Heart left ventricle (tissue), 16 donors: Measurements from ENCODE around the gene CWF19L1. TPM values are rescaled to one million over a fixed set of nuclear protein-coding genes. Genes with fewer than 3 reads are reported as not detected.
A peak's percentile ranks its signal among the peaks of the same experiment; 100 is the strongest.

Experiments used
- ATAC-seq, 4 donors: fragments of 200-7000 bp; cut with Tn5 transposase; one replicate each; pipeline ENCODE4 v1.9.1; 2020 to 2022; ENCODE audit warnings: moderate library complexity in 4 of 4, mild to moderate bottlenecking in 3 of 4, moderate number of reproducible peaks in 1 of 4
- DNase-seq, 5 donors: peaks; one replicate each; pipeline ENCODE4 v3.0.0-alpha.2; 2020
- H3K27ac ChIP-seq, 12 donors: fragments of 200-600 bp; sonication (generic) in 4 of 12; one replicate each; pipeline versions ENCODE4 v1.5.0 to v1.8.0; 2016 to 2022; ENCODE audit warnings: mild to moderate bottlenecking in 2 of 12
- H3K27me3 ChIP-seq, 9 donors: fragments of 200-600 bp; sonication (generic) in 2 of 9; one replicate each; pipeline versions ENCODE4 v1.5.1 to v1.8.0; 2016 to 2022; ENCODE audit warnings: mild to moderate bottlenecking in 3 of 9
- H3K36me3 ChIP-seq, 9 donors: fragments of 200-600 bp; sonication (generic) in 2 of 9; one replicate each; pipeline versions ENCODE4 v1.5.0 to v1.8.0; 2018 to 2022; ENCODE audit warnings: mild to moderate bottlenecking in 2 of 9
- H3K4me1 ChIP-seq, 12 donors: fragments of 200-600 bp; sonication (generic) in 4 of 12; one replicate each; pipeline versions ENCODE4 v1.5.0 to v1.8.0; 2016 to 2022; ENCODE audit warnings: mild to moderate bottlenecking in 3 of 12
- H3K4me3 ChIP-seq, 12 donors: fragments of 200-600 bp; sonication (generic) in 4 of 12; one replicate each; pipeline versions ENCODE4 v1.5.0 to v1.8.0; 2017 to 2022; ENCODE audit warnings: mild to moderate bottlenecking in 9 of 12, moderate library complexity in 4 of 12
- H3K9me3 ChIP-seq, 12 donors: fragments of 200-600 bp; sonication (generic) in 4 of 12; one replicate each; pipeline versions ENCODE4 v1.5.0 to v1.8.0; 2016 to 2022; ENCODE audit warnings: mild to moderate bottlenecking in 1 of 12
- CTCF ChIP-seq, 12 donors: fragments of 200-600 bp; sonication (generic) in 4 of 12; IDR thresholded peaks; one replicate each; pipeline versions ENCODE4 v1.5.0 to v1.8.0; 2018 to 2022; ENCODE audit warnings: antibody characterized with exemption in 12 of 12, mild to moderate bottlenecking in 5 of 12
- POLR2A ChIP-seq, 2 donors: fragments of 450-650 bp; IDR thresholded peaks; one replicate each; pipeline ENCODE4 v1.6.1; 2017; ENCODE audit warnings: antibody characterized with exemption in 2 of 2, mild to moderate bottlenecking in 2 of 2, moderate library complexity in 2 of 2
- WGBS, 4 donors: extraction: QIAGEN DNeasy Blood & Tissue Kit in 2 of 4; methylation state at CpG; one replicate each; pipeline versions ENCODE4 v1.1.5 to v1.1.7; 2013 to 2018; 5-methylcytosine and 5-hydroxymethylcytosine counted together
- intact Hi-C, 10 donors: fragments of 100-400 bp; cut with DNase I; formaldehyde crosslinking; loops; one replicate each; pipeline versions ENCODE4 v1.11.1 to v1.14.2; 2022
- polyA plus RNA-seq, 2 donors: library from polyadenylated mRNA; stranded (reverse); fragments of 200-250 nt; gene quantifications; one replicate each; pipeline ENCODE4 v1.2.3, GENCODE V29; 2013
- total RNA-seq, 9 donors: library from RNA; depleted of rRNA in 2 of 9; stranded (reverse); fragments of >200 nt in 2 of 9; fragmentation: NEBNext Ultra II Directional in 3 of 9; extraction: Animal tissue kit (Norgen Biotek cat#: 25700) in 3 of 9; gene quantifications; one replicate each; pipeline versions ENCODE4 v1.1.0 to v1.2.4, GENCODE V29; 2016 to 2023
- donor health status: ischemic (EF 13 %, LVEDD 7.1; RV severe dilation, severe dysfunction).
- donor health status: healthy with polysubstance abuse.
- donor health status: DM: no; HTN: yes; CAD: no.
- donor health status: DM: no; HTN: no; CAD: no.
- donor health status: ischemic (EF 25% LVEDD 6.9; RV normal size, moderate dysfunction).
- donor health status: ischemic (EF 25% LVEDD 5.7; RV mildly dilated, moderate dysfunction).
- donor health status: healthy.
- donor health status: DM: yes; HTN: yes; CAD: no.
- donor health status: ischemic (EF 35%, LVEDD 5.7; RV mildly dilated, moderate dysfunction).
- donor health status: nonischemic (EF 11% LVEDD 7.7; RV severe dilation, severe dysfunction).
- donor health status: DM: yes; HTN: yes; CAD: no.
- donor health status: PGD.
- donor health status: ischemic (EF 29% LVEDD 5.4; RV normal size, mild dysfunction).
- donor health status: nonischemic (EF 23%, LVEDD 6.1; RV moderate dilation, normal function).

CWF19L1 gene
- total and polyA plus RNA-seq, 11 donors, result 11.1 to 23.4 (median 14.3) TPM

DNA sequence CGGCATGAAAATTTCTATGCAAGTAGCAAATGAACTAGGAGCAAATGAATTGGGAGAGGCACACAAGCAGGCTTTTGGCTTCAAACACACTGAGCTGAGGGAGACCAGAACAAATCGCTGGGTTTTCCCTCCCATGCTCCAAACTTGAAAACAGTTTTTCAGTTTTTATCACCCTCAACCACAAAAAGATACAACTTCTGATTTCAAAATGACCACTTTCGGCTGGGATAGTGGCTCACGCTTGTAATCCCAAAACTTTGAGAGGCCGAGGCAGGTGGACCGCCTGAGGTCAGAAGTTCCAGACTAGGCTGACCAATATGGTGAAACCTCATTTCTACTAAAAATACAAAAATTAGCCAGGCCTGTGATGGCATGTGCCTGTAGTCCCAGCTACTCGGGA, 29.0 kb downstream of the CWF19L1 start:
- DNase-seq (no peak), ATAC-seq (no peak)
- Histone ChIP-seq H3K27me3 (no peaks in the 10 kb centered on the region), H3K36me3 (peaks cover 0 to 100% (median 95%) of the 10 kb centered on the region in 9 donors), H3K27ac (no peak overlapping the region), H3K4me1 (no peaks in the 10 kb centered on the region), H3K9me3 (no peaks in the 10 kb centered on the region), H3K4me3 (no peak overlapping the region)
- TF ChIP-seq CTCF (IDR thresholded peaks at IDR 0.05) (no peak), POLR2A (IDR thresholded peaks at IDR 0.05) (no peak)
- WGBS, 4 donors, result 94 to 97% (median 96%) methylated on average over 7 of the region's 7 CpGs
- intact Hi-C loops, result loop anchor here in 2 of 10 donors (10.0 kb wide), 1 partner anchor 394 kb away; no protein-coding TSS in a partner anchor

DNA sequence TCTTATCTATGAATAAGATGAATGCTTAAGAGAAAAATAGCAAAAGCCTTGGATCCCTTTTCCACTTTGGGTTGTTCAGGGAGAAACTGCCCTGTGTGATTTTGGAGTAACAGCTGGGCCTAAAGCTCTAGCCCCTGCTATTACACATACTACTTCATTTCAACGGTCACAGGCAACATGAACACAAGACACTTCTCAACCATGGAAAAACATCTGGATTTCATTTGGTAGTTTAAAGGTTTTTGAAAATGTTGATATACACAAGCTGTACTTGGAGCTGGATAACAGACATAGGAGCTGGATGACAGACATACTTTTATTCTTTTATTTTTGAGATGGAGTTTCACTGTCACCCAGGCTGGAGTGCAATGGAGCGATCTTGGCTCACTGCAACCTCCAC, 35.3 kb downstream of the CWF19L1 start:
- intact Hi-C loops, result loop anchor here in 2 of 10 donors (10.0 kb wide), 1 partner anchor 387 kb away; no protein-coding TSS in a partner anchor
- DNase-seq (no peak), ATAC-seq (no peak)
- WGBS, 4 donors, result 74 to 89% (median 86%) methylated on average over 2 of the region's 2 CpGs
- no peak overlapping the region for H3K27ac ChIP-seq
- no peaks in the 10 kb centered on the region for H3K27me3 ChIP-seq
- H3K4me1 ChIP-seq, result peaks cover 0 to 22% (median 9%) of the 10 kb centered on the region in 12 donors
- H3K4me3 ChIP-seq, result no peak overlapping the region
- H3K9me3 ChIP-seq, result no peaks in the 10 kb centered on the region
- no peak for TF ChIP-seq CTCF (IDR thresholded peaks at IDR 0.05)
- TF ChIP-seq POLR2A (IDR thresholded peaks at IDR 0.05), result no peak
- peaks cover 0 to 59% (median 52%) of the 10 kb centered on the region in 9 donors for H3K36me3 ChIP-seq

GRCh38 chr10:100229819-100230422, 37.5 kb downstream of the CWF19L1 start:
- WGBS, 4 donors, result 61 to 65% (median 63%) methylated on average over 21 of the region's 21 CpGs
- Histone ChIP-seq H3K4me1 (peaks cover 0 to 22% (median 9%) of the 10 kb centered on the region in 12 donors), H3K27me3 (no peaks in the 10 kb centered on the region), H3K27ac (peak overlapping the region; percentile 10 to 84 (median 79)), H3K9me3 (no peaks in the 10 kb centered on the region), H3K4me3 (peak overlapping the region; percentile 64 to 98 (median 87)), H3K36me3 (peaks cover 0 to 51% (median 41%) of the 10 kb centered on the region in 9 donors)
- no peak for ATAC-seq
- TF ChIP-seq POLR2A (IDR thresholded peaks at IDR 0.05) (peak in 1 of 2 donors; percentile 30), CTCF (IDR thresholded peaks at IDR 0.05) (no peak)
- no peak for DNase-seq
- intact Hi-C loops, result loop anchor here in 4 of 10 donors (2.0 to 10.0 kb wide), 3 partner anchors 43 to 385 kb away; partner anchors contain the start of gene ERLIN1 (in 3 of the 4)

- Histone ChIP-seq H3K27ac (no peak overlapping the region), H3K9me3 (no peaks in the 10 kb centered on the region), H3K4me3 (no peak overlapping the region), H3K36me3 (peaks cover 3 to 75% (median 70%) of the 10 kb centered on the region in 9 donors), H3K27me3 (no peaks in the 10 kb centered on the region), H3K4me1 (peaks cover 0 to 16% (median 8%) of the 10 kb centered on the region in 12 donors)
- intact Hi-C loops, result no loop called here
- no peak for DNase-seq
- WGBS, 4 donors, result 76 to 95% (median 87%) methylated on average over 5 of the region's 5 CpGs
- no peak for TF ChIP-seq POLR2A (IDR thresholded peaks at IDR 0.05)
- no peak for TF ChIP-seq CTCF (IDR thresholded peaks at IDR 0.05)
- no peak for ATAC-seq
Measured at GRCh38 chr10:100223879-100224278, 43.6 kb downstream of the CWF19L1 start.
